Stomach (tissue), 9 donors: ENCODE results near the gene FLAD1. TPM values are rescaled to one million over a fixed set of nuclear protein-coding genes. Genes with fewer than 3 reads are reported as not detected.
A peak's percentile ranks its signal among the peaks of the same experiment; 100 is the strongest.

Source experiments
- DNase-seq, 2 donors: peaks; one replicate each; pipeline versions ENCODE4 v3.0.0 to v3.0.0-alpha.2; 2013 to 2019
- H3K27ac ChIP-seq, 5 donors: fragments of 200-600 bp in 4 of 5; sonication (generic) in 4 of 5; one replicate each; pipeline ENCODE4 v1.5.1; 2013 to 2019; ENCODE audit warnings: mild to moderate bottlenecking in 1 of 5, moderate library complexity in 1 of 5
- H3K27me3 ChIP-seq, 3 donors: fragments of 200-600 bp; sonication (generic); one replicate each; pipeline ENCODE4 v1.5.1; 2017 to 2019; ENCODE audit warnings: mixed run types in 1 of 3
- H3K36me3 ChIP-seq, 4 donors: fragments of 200-600 bp; sonication (generic); 1 replicate in 3 of 4; 2 replicates in 1 of 4; pipeline ENCODE4 v1.5.1; 2016 to 2019
- H3K4me1 ChIP-seq, 4 donors: fragments of 200-600 bp; sonication (generic); one replicate each; pipeline ENCODE4 v1.5.1; 2016 to 2019
- H3K4me3 ChIP-seq, 4 donors: fragments of 200-600 bp; sonication (generic) in 3 of 4; one replicate each; pipeline ENCODE4 v1.5.1; 2016 to 2019; ENCODE audit warnings: mild to moderate bottlenecking in 1 of 4
- H3K9me3 ChIP-seq, 4 donors: fragments of 200-600 bp; sonication (generic); one replicate each; pipeline ENCODE4 v1.5.1; 2016 to 2019
- EP300 ChIP-seq: sonication (generic); formaldehyde crosslinking; IDR thresholded peaks from one replicate; pipeline ENCODE4 v1.6.1; 2017; ENCODE audit warnings: antibody characterized with exemption
- POLR2A ChIP-seq, 4 donors: fragments of 450-650 bp; IDR thresholded peaks; one replicate each; pipeline ENCODE4 v1.6.1; 2016; ENCODE audit warnings: antibody characterized with exemption in 4 of 4, control low read depth in 2 of 4, mild to moderate bottlenecking in 1 of 4, moderate library complexity in 1 of 4
- POLR2AphosphoS5 ChIP-seq, 3 donors: sonication (generic); formaldehyde crosslinking; IDR thresholded peaks; one replicate each; pipeline ENCODE4 v1.6.1; 2016; ENCODE audit warnings: antibody characterized with exemption in 3 of 3
- WGBS, 5 donors: extraction: QIAGEN DNeasy Blood & Tissue Kit in 3 of 5; methylation state at CpG; one replicate each; pipeline versions ENCODE4 v1.1.5 to v1.1.7; 2013 to 2018; 5-methylcytosine and 5-hydroxymethylcytosine counted together
- intact Hi-C: fragments of 100-400 bp; cut with DNase I; formaldehyde crosslinking; loops from one replicate; pipeline ENCODE4 v1.15.1; 2023; ENCODE audit warnings: low total_unique reads
- polyA plus RNA-seq, 3 donors: library from polyadenylated mRNA; stranded (reverse); fragments of 200-250 nt; gene quantifications; one replicate each; pipeline ENCODE4 v1.2.3, GENCODE V29; 2013
- total RNA-seq, 5 donors: library from RNA; depleted of rRNA; stranded (reverse); fragments of >200 nt; gene quantifications; one replicate each; pipeline versions ENCODE4 v1.1.0 to v1.2.3, GENCODE V29; 2014 to 2016
- TF ChIP-seq, protein P1 (sequence below), 7 experiments: fragments of 450-650 bp in 4 of 7; fragments of 200-600 bp in 3 of 7; sonication (generic) in 3 of 7; IDR thresholded peaks; one replicate each; pipeline ENCODE4 v1.5.1; 2016 to 2019; ENCODE audit warnings: antibody characterized with exemption in 7 of 7, control low read depth in 2 of 7, mild to moderate bottlenecking in 1 of 7
- donor health status: healthy with polysubstance abuse.
- donor health status: Bipolar disorder and iron deficiency.
- donor health status: healthy.

FLAD1 gene
- total and polyA plus RNA-seq, 8 donors: 14.1 to 76.5 (median 42.1) TPM

DNA sequence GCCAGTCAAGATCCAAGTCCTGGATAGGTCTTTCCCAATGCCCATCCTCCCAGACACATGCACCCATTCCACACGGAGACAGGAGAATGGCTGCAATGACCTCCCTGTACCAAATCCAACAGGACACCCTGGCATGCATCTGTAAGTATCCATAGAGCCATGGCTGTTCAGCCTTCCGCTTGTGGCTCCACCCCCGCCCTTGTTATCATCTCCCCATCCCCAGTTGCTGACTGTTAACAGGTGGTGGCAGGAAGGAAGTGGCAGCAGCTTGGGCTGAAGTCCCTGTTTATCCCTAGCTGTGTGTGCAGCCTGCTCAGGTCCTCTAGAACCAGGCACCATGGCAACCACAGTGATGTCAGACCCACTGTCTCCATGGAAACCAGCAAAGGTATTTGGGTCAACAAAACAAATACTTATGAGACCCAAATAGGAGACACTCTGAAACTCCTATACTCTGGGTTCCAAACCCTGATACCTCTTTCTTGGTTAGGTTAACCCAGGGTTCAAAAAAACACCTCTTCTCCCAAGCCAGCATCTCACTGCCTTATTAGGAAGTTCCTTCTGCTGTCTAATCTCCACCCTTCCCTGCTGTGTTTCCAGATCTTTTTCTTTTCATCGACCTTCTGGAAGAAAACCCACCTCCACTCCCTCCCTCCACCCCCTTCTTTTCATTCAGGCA lies 28.0 kb upstream of the FLAD1 start:
- Histone ChIP-seq H3K4me1 (peaks cover 55 to 94% (median 79%) of the 10 kb centered on the region in 4 donors), H3K36me3 (peaks cover 19 to 38% (median 36%) of the 10 kb centered on the region in 4 donors), H3K27ac (peak overlapping the region; percentile 81 to 86 (median 85)), H3K27me3 (no peaks in the 10 kb centered on the region), H3K4me3 (peak overlapping the region; percentile 57 to 61 (median 59)), H3K9me3 (no peaks in the 10 kb centered on the region)
- intact Hi-C loops: no loop called here
- WGBS, 5 donors: 0 to 12% (median 6%) methylated on average over 3 to 4 of the region's 4 CpGs
- TF ChIP-seq EP300 (no peak), POLR2A (IDR thresholded peaks at IDR 0.05) (no peak), POLR2AphosphoS5 (IDR thresholded peaks at IDR 0.05) (peak in 2 of 3 donors; percentile 5 to 18)
- TF ChIP-seq, protein P1, sequence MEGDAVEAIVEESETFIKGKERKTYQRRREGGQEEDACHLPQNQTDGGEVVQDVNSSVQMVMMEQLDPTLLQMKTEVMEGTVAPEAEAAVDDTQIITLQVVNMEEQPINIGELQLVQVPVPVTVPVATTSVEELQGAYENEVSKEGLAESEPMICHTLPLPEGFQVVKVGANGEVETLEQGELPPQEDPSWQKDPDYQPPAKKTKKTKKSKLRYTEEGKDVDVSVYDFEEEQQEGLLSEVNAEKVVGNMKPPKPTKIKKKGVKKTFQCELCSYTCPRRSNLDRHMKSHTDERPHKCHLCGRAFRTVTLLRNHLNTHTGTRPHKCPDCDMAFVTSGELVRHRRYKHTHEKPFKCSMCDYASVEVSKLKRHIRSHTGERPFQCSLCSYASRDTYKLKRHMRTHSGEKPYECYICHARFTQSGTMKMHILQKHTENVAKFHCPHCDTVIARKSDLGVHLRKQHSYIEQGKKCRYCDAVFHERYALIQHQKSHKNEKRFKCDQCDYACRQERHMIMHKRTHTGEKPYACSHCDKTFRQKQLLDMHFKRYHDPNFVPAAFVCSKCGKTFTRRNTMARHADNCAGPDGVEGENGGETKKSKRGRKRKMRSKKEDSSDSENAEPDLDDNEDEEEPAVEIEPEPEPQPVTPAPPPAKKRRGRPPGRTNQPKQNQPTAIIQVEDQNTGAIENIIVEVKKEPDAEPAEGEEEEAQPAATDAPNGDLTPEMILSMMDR (IDR thresholded peaks at IDR 0.05): no peak
- peak; percentile 63 to 93 for DNase-seq

DNA sequence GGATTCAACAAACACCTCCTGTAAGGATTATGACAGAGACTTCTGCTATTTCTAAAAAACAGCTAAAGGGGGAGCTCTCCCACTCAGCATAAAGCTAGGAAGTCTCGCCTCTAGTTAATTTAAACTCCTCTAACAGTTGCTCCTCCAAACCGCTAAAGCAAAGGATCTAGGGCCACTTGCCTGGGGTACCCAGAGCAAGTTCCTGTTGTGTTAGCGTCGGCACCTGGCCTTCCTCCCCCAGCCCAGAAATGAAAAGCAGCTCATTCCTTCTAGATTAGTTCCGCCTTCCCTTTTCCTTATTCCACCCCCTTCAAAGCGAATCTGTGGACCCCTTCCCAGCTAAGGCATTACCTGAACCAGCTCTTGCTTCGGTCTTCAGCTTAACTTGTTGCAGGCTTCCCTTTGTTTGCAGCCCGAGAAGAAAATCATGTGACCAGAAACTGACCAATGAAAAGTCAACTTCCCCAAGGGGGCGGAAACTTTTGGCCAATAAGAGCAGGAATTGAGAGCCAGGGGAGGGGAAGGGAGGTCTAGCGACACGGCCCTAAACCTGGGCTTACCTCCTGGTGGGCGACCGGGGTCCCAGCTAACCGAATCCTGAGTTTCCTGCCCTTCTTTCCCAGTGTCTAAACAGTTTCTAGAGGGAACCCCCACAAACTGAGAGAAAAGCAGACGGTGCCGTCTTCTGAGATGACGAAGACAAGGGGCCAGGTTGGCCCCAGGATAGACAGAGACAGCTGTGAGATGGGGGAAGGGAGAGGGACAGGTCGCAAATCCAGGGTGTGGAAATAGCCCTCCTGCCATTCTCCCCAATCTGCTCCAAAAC lies 27.2 kb upstream of the FLAD1 start, which contains the start of gene PBXIP1:
Gene PBXIP1 (minus strand): TSS at position 382 of the 826 bp plus-strand sequence. CDS start 2,378 bp downstream, outside the sequence.
- peaks cover 13 to 31% (median 29%) of the 10 kb centered on the region in 4 donors for H3K36me3 ChIP-seq
- peaks cover 62 to 97% (median 86%) of the 10 kb centered on the region in 4 donors for H3K4me1 ChIP-seq
- 0 to 1% (median 0%) methylated on average over 18 of the region's 18 CpGs for WGBS, 5 donors
- no peaks in the 10 kb centered on the region for H3K9me3 ChIP-seq
- peak within 1 kb of the TSS; percentile 81 to 86 (median 85) for H3K27ac ChIP-seq
- intact Hi-C loops: no loop called here
- TF ChIP-seq EP300: no peak
- TF ChIP-seq, protein P1 (IDR thresholded peaks at IDR 0.05): no peak
- TF ChIP-seq POLR2A (IDR thresholded peaks at IDR 0.05): peak in 1 of 4 donors; percentile 17
- peak in 2 of 3 donors; percentile 52 to 66 for TF ChIP-seq POLR2AphosphoS5 (IDR thresholded peaks at IDR 0.05)
- no peaks in the 10 kb centered on the region for H3K27me3 ChIP-seq
- peak; percentile 83 to 97 for DNase-seq
- H3K4me3 ChIP-seq: peak within 1 kb of the TSS; percentile 57 to 61 (median 59)

DNA sequence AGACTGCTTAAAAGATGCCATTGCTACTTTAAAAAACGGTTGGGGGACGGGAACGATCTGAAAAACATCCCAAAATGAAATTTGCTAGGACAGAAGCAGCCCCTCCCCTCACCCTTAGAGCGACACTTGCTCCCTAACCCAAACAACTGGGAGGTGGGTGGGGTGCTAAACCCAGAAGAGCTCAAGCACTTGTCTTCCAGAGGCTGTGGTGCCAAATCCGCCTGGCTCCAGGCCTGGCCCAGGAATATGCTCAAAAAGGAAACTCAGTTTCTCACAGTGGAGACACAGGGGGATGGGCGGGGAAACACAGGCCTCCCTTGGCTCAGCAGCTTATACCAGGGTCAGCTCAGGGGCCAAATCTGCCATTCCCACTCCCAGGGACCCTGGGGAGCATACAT lies 26.6 kb upstream of the FLAD1 start:
- Histone ChIP-seq H3K27ac (peak overlapping the region; percentile 81 to 86 (median 85)), H3K4me3 (peak overlapping the region; percentile 57 to 61 (median 59)), H3K4me1 (peaks cover 60 to 93% (median 84%) of the 10 kb centered on the region in 4 donors), H3K9me3 (no peaks in the 10 kb centered on the region), H3K27me3 (no peaks in the 10 kb centered on the region), H3K36me3 (peaks cover 12 to 25% (median 23%) of the 10 kb centered on the region in 4 donors)
- peak in 1 of 2 donors; percentile 59 for DNase-seq
- TF ChIP-seq, protein P1 (IDR thresholded peaks at IDR 0.05): no peak
- TF ChIP-seq EP300 (no peak), POLR2AphosphoS5 (IDR thresholded peaks at IDR 0.05) (no peak), POLR2A (IDR thresholded peaks at IDR 0.05) (no peak)
- 7 to 18% (median 12%) methylated on average over 6 of the region's 6 CpGs for WGBS, 5 donors
- intact Hi-C loops: no loop called here

DNA sequence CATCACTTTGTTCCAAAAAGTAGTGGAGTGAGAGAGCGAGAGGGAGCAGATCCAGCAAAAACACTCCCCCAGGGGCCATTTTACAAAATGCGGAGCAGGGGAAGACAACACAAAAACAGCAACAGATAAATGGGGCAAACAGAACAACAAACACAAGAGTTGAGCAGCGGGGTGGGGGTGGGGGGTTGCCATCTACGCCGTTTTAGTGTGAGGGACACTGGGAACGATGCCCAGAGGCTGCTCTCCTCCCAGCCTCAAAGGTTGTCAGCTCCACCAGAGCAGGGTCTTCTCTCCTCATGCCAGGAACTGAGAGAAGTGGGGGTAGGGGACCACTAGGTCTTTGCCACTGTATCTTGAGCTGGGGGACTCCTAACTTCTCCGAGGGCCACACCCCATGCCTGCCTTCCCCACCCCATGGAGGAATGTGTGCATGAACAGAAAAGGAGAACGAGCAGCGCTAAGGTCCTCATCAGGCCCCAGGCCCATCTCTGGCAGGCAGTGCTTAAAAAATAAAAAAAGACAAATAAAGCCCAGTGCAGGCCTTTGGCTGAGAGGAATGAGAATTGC lies 26.0 kb upstream of the FLAD1 start:
- no peaks in the 10 kb centered on the region for H3K27me3 ChIP-seq
- H3K4me3 ChIP-seq: peak overlapping the region in 1 of 4 donors; percentile 60
- intact Hi-C loops: no loop called here
- WGBS, 5 donors: 34 to 63% (median 39%) methylated on average over 9 of the region's 9 CpGs
- H3K4me1 ChIP-seq: peaks cover 56 to 88% (median 80%) of the 10 kb centered on the region in 4 donors
- TF ChIP-seq, protein P1 (IDR thresholded peaks at IDR 0.05): no peak
- TF ChIP-seq POLR2A (IDR thresholded peaks at IDR 0.05) (no peak), EP300 (no peak), POLR2AphosphoS5 (IDR thresholded peaks at IDR 0.05) (no peak)
- H3K36me3 ChIP-seq: peaks cover 12 to 21% (median 19%) of the 10 kb centered on the region in 4 donors
- H3K27ac ChIP-seq: peak overlapping the region in 4 of 5 donors; percentile 81 to 85 (median 84)
- H3K9me3 ChIP-seq: no peaks in the 10 kb centered on the region
- DNase-seq: no peak
